HG02678 (cell line): ENCODE results near the gene PLXDC1.

Source experiments
- ATAC-seq: cut with Tn5 transposase; IDR thresholded peaks from one replicate; pipeline ENCODE4 v1.9.1; 2021; ENCODE audit warnings: mild to moderate bottlenecking, moderate library complexity; ENCODE audit not compliant: unreplicated experiment

Gene PLXDC1

GRCh38 chr17:39018267-39019134 is 132.9 kb downstream of the PLXDC1 start:
- no peak for ATAC-seq

GRCh38 chr17:39016193-39017153 is 135.0 kb downstream of the PLXDC1 start:
- ATAC-seq: no peak

GRCh38 chr17:39015546-39015935 is 135.9 kb downstream of the PLXDC1 start:
- ATAC-seq: no peak

GRCh38 chr17:39014795-39015545 is 136.5 kb downstream of the PLXDC1 start:
- ATAC-seq: no peak

GRCh38 chr17:39014044-39014794 is 137.2 kb downstream of the PLXDC1 start:
- no peak for ATAC-seq
